ENCODE data around the gene CDR2. TPM values are rescaled to one million over a fixed set of nuclear protein-coding genes. Genes with fewer than 3 reads are reported as not detected.
A peak's percentile ranks its signal among the peaks of the same experiment; 100 is the strongest.
"Not testable (repeated sequence)": the region's sequence is repeated elsewhere in the genome, so short reads cannot be mapped to it uniquely, and the experiment has no call there.

CDR2 gene
- total RNA-seq, 4 donors from 2014 or later, result 22.7 to 38.4 (median 30.3) TPM

- no peak for DNase-seq
- peaks cover 0 to 42% (median 6%) of the 10 kb centered on the region in 4 donors for H3K4me1 ChIP-seq
- no peaks in the 10 kb centered on the region for H3K27me3 ChIP-seq
- H3K36me3 ChIP-seq, result peaks cover 0 to 7% (median 0%) of the 10 kb centered on the region in 3 donors
- no peak overlapping the region for H3K4me3 ChIP-seq
- no peak overlapping the region for H3K27ac ChIP-seq
- H3K9me3 ChIP-seq, result no peaks in the 10 kb centered on the region
- TF ChIP-seq POLR2A (IDR thresholded peaks at IDR 0.05) (no peak), CTCF (IDR thresholded peaks at IDR 0.05) (no peak)
These were observed 18.9 kb downstream of the CDR2 start for GRCh38 chr16:22355487-22355908.

- no peak for DNase-seq
- H3K27ac ChIP-seq, result peak overlapping the region in 3 of 4 donors; percentile 5 to 78 (median 50)
These were observed 20.4 kb downstream of the CDR2 start for GRCh38 chr16:22353933-22354541.

GRCh38 chr16:22353191-22353919 is 21.1 kb downstream of the CDR2 start:
- Histone ChIP-seq H3K4me3 (no peak overlapping the region), H3K27ac (peak overlapping the region; percentile 6 to 78 (median 28)), H3K36me3 (peaks cover 0 to 27% (median 0%) of the 10 kb centered on the region in 3 donors), H3K4me1 (peaks cover 0 to 42% (median 6%) of the 10 kb centered on the region in 4 donors), H3K27me3 (no peaks in the 10 kb centered on the region), H3K9me3 (no peaks in the 10 kb centered on the region)
- no peak for DNase-seq
- TF ChIP-seq CTCF (IDR thresholded peaks at IDR 0.05) (no peak), POLR2A (IDR thresholded peaks at IDR 0.05) (no peak)

More at GRCh38 chr16:22353933-22354541, 20.4 kb downstream of the CDR2 start:
- Histone ChIP-seq H3K4me1 (peaks cover 0 to 42% (median 6%) of the 10 kb centered on the region in 4 donors), H3K4me3 (no peak overlapping the region), H3K36me3 (peaks cover 0 to 20% (median 0%) of the 10 kb centered on the region in 3 donors), H3K27me3 (no peaks in the 10 kb centered on the region), H3K9me3 (no peaks in the 10 kb centered on the region)
- no peak for TF ChIP-seq CTCF (IDR thresholded peaks at IDR 0.05)
- TF ChIP-seq POLR2A (IDR thresholded peaks at IDR 0.05), result no peak

DNA sequence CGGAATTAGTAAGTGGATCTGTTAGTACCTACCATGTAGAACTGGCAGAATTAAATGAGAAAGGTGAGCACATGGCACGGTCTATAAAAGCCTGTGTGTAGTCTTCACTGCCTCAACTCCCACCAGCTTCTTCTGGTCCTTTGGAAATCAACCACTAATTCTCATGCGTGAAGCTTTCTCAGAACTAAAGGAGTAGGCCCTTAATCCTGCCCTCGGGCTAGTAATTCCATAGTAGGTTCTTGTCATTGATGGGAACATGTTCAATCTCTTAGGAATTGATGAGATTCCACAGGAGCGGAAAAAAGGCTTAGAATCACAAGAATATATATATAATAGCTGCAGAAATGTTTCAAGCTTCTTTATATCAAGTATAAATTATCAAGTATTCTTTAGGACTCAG is 21.7 kb downstream of the CDR2 start:
- TF ChIP-seq CTCF (IDR thresholded peaks at IDR 0.05) (no peak), POLR2A (IDR thresholded peaks at IDR 0.05) (no peak)

DNA sequence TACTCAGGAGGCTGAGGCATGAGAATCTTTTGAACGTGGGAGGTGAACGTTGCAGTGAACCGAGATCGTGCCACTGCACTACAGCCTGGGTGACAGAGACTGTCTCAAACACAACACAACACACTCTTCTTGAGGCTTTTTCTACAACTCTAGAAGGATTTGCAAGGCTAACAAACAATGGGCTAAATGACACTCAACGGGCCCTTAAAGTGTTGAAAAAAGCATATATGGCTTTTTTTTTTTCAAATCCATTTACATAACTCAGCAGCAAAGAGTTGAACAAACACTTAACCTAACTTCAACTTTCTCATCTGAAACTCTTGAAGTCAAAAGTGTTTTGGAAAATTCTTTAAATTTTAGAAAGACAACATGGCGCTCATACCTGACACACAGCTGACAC is 22.3 kb downstream of the CDR2 start:
- H3K9me3 ChIP-seq, result no peaks in the 10 kb centered on the region
- H3K4me1 ChIP-seq, result peaks cover 0 to 39% (median 6%) of the 10 kb centered on the region in 4 donors
- peaks cover 0 to 39% (median 0%) of the 10 kb centered on the region in 3 donors for H3K36me3 ChIP-seq
- H3K4me3 ChIP-seq, result no peak overlapping the region
- peak overlapping the region in 1 of 4 donors; percentile 12 for H3K27ac ChIP-seq
- no peak for DNase-seq
- TF ChIP-seq POLR2A (IDR thresholded peaks at IDR 0.05), result no peak
- no peak for TF ChIP-seq CTCF (IDR thresholded peaks at IDR 0.05)
- no peaks in the 10 kb centered on the region for H3K27me3 ChIP-seq

More for the DNA sequence above, 21.7 kb downstream of the CDR2 start:
- Histone ChIP-seq H3K36me3 (peaks cover 0 to 33% (median 0%) of the 10 kb centered on the region in 3 donors), H3K4me1 (peaks cover 0 to 42% (median 6%) of the 10 kb centered on the region in 4 donors), H3K4me3 (no peak overlapping the region), H3K9me3 (no peaks in the 10 kb centered on the region), H3K27me3 (no peaks in the 10 kb centered on the region), H3K27ac (peak overlapping the region in 2 of 4 donors; percentile 7 to 50)
- no peak for DNase-seq

GRCh38 chr16:22351017-22351416 is 23.4 kb downstream of the CDR2 start:
- not testable (repeated sequence) for DNase-seq, H3K27me3 ChIP-seq, H3K9me3 ChIP-seq, H3K27ac ChIP-seq, H3K4me3 ChIP-seq
- Histone ChIP-seq H3K36me3 (peaks cover 0 to 50% (median 0%) of the 10 kb centered on the region in 3 donors), H3K4me1 (peaks cover 0 to 36% (median 4%) of the 10 kb centered on the region in 4 donors)

All from Peyer's patch (tissue), 4 donors.